Activated naive CD4-positive, alpha-beta T cell treated with Interleukin-2 at 50 U/mL for 16 hours (primary cell): ENCODE results near the gene TTC31.

Experiments
- DNase-seq: peaks from one replicate; pipeline ENCODE4 v3.0.0-alpha.2; 2020

Gene TTC31

DNA sequence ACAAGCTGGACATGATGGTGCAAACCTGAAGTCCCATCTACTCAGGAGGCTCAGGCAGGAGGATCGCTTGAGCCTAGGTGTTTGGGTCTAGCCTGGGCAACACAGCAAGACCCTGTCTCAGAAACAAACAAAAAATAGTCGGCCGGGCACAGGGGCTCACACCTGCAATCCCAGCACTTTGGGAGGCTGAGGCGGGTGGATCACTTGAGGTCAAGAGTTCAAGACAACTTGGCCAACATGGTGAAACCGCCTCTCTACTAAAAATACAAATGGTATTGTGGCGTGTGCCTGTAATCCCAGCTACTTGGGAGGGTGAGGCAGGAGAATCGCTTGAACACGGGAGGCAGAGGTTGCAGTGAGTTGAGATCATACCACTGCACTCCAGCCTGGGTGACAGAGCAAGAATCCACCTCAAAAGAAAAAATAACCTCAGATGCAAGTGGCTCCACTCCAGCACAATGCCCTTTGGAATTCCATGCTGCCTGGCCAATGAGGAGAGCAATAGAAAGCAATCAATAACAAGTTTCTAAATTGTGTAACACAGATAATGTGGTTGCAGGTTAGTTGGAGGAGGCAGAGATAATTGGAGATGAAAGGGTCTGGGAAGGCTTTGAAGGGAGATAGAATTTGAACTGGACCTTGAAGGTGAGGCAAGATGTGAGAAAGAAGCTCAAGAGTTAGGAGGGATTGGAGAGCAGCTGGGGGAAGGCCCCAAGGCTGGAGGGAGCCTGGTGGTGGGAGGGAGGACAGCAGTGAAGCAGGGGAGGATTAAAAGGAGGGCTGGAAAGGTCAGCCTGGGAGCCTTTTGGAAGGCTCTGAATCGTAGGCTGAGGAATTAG lies 6.0 kb downstream of the TTC31 start:
- DNase-seq: no peak

DNA sequence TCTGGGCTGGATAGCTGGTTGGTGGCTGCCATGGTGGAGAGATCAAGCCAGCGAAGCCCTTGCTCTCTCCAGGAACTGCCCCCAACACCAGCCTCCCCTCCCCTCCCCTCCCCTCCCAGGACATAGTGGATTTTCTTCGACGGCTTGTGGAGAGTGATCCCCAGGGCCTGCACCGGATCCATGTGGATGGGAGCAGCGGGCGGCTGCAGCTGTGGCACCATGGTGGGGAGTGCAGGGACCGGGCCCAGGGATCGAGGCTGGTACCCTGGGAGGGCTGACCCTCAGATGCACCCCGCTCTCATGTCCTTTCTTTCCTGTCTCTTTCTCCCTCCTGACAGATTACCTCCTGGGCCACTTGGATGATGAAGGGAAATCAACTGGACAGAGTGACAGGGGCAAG lies 7.0 kb downstream of the TTC31 start:
- no peak for DNase-seq

DNA sequence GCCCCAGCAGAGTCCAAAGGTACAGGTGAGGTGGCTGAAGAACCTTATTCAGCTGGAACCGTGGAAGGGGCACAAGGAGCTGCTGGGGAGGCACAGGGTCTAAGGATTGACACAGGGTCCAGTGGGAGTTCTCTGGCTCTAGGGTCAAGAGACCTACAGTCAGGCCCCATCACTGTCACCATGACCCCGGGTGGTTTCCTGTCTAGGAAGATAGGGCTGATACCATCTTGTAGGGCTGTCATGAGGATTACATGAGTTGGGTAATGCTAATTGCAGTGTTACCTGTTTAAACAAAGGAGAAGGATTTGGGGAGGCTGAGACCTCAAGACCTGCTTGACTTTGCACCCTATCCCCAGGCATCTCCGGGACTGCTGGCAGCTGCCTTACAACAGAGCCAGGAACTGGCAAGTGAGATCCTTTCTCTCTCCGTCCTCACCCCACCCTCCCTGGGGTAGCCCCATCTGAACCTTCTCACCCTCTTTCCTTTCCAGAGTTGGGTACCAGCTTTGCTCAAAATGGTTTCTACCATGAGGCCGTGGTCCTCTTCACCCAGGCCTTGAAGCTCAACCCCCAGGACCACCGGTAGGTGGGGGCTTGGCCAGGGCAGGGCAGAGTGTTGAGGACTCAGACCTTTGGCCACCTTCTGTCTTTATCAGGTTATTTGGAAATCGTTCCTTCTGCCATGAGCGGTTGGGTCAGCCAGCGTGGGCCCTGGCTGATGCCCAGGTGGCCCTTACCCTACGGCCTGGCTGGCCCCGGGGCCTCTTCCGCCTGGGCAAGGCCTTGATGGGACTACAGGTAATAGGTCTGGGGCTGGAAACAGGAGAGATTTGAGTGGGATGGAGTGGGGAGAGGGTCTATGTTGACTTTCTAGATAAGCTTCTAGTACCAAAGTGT lies 9.0 kb downstream of the TTC31 start:
- DNase-seq: no peak

DNA sequence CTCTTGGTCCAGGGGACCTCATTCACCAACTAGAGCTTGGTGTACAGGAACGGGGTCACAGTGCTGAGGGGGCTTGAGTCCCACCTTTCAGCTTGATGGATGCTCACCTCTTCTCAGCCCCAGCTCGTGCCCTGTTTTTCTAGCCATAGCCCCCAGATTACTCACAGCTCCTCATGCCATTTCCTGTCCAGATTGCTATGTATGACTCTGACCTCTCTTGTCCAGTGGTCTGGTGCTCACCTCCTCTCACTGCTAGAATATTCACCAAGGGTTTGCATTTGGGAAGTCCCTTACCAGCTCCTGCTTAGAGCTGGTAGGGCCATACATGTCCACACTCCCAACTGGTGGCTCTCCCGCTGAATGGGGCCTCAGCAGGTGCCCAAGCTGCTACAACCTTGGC lies 10.7 kb downstream of the TTC31 start:
- DNase-seq: no peak

DNA sequence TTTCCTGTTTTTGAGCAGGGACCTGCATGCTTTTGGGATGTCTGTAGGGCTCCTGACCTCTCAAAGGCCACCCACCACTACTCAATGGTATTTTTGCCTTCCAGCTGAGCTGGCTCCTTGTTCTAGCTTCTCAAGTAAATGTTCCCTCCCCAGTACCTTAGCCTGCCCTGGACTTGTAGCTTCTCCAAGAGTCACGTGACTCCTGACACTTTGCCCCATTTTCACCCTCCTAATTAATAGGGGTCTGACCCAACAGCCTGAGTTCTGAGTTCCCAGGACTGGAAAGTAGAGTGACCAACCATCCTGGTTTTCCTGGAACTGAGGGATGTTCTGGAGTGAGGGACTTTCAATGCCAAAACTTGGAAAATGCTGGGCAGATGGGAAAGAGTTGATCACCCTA lies 12.6 kb downstream of the TTC31 start:
- no peak for DNase-seq

DNA sequence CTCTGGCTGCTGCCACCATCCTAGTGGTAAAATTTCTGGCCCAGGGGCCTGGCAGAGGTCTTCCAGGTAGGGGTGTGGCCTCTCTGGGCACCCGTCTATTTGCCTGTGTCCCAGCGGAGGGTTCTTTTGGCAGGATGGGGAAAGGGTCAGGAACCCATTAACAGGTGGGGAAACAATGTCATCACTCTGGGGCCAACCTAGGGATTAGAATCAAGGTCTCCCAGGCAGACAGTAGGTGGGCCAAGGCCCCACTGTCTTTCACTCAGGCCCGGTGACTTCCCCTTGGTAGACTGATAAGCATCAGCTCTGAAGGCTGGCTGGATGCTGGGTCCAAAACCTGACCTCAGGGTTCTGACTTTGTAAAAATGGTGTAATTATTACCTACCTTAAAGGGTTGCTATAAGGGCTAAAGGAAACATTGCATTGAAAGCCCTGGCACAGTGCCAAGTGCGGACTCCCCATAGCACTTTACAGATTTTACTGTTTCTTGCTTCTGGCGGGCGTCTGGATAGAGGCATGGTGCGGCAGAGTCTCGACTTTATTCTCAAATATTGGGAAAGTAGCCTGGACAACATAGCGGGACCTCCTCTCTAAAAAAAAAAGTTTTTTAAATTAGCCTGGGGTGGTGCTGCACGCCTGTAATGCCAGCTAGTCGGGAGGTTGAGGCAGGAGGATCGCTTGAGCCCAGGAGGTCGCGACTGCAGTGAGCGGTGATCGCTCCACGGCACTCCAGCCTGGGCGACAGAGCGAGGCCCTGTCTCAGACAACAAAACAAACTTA lies 14.3 kb downstream of the TTC31 start:
- no peak for DNase-seq

DNA sequence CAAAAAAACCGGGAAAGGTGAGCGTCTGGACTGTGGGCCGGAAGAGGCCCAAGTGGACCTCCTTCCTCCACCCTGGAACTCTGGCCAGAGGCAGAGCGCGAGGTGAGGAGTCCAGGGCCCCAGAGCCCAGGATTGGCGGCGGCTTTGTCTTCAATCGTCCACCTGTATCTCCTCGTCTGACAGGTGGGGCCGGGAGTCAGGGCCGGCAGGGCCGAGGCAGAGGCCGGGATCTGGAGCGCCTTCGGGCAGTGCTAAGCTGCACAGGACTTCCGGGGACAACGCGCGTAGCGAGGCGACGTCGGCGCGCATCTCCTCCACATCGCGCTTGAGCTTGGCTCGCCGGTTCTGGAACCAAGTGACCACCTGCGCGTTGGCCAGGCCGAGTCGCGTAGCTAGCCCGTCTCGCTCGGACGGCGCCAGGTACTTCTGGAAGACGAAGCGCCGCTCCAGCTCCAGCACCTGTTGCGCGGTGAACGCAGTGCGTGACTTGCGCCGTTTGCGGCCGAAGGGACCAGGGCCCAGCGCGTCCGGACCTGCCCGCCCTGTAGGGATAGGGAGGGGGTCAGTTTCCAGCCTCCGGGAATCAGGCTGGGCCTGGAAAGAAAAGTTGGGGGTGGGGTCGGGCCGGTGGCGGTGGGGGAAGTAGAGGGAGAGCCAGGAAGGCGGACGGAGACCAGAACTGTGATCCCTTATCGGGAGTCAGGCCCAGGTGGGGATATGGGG lies 15.1 kb downstream of the TTC31 start:
- peak; percentile 24 for DNase-seq

DNA sequence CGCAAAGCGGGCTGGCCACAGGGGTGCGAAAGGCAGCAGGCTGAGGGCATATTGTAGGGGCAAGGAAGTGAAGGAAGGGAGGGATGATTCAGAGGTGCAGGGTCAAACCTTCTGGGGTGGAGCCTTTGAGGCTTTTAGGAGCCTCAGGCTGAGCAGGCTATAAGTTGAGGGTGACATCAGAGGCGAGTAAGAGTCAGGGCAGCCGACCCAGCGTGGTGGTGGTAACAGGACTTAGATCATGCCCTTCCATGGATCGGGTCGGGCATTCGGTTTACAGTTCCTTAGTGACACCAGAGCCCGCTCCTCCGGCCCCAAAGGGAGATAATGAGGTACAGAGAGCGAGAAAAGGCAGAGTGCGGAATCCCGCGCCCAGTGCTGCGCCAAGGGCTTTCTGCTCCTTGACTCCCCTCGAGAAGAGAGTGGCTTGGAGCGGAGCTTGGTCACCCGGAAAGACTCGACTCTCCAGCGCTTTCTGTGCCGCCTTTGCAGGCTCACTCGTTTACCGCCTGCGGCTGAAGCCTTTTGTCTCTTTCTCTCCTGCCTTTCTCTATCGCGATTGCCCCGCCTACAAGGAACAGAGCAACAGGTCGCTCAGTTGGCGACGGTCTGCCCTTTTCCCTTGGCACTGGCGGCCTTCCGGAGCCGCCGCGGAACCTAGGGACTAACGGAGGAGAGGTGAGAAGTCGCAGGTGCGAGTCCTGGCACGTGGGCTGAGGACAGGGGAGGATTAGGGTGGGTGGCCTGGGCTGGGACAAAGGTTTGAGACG lies 15.8 kb downstream of the TTC31 start:
- no peak for DNase-seq

DNA sequence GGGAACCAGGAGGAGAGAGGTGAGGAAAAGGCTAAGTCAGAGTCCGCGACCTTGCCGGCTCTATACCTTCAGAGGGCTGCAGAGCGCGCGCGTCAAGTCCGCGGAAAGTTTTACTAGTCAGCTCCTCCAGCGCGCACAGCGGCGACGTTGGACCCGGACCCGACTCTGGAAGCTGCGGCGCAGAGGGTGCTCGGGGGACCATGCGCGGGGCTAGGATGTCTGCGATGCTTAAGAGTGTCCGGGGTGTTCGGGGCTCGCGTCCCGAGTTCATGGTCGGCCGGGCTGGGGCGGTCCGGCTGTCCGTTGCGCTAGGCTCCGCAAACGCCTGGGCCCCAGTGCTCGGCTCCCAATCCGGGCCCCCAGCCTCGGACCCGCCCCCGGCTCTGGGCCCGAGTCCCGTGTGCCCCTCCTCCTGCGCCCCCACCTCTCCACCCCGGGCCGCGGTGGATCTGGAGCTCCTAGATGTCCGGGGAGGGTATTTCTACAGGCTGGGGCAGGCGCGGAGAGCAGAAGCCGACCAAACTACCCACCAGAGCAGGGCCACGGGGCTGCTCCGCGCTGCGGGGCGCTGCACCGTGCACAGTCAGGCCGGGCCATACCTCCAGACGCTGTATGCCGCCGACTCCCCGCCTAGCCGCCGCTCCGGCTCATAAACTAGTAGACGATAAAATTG lies 16.5 kb downstream of the TTC31 start, which contains the start of gene LBX2:
Gene LBX2, minus strand, starts transcription at position 337 of the 673 bp plus-strand sequence. Its CDS starts 66 bp downstream, at position 271.
- DNase-seq: peak; percentile 33

DNA sequence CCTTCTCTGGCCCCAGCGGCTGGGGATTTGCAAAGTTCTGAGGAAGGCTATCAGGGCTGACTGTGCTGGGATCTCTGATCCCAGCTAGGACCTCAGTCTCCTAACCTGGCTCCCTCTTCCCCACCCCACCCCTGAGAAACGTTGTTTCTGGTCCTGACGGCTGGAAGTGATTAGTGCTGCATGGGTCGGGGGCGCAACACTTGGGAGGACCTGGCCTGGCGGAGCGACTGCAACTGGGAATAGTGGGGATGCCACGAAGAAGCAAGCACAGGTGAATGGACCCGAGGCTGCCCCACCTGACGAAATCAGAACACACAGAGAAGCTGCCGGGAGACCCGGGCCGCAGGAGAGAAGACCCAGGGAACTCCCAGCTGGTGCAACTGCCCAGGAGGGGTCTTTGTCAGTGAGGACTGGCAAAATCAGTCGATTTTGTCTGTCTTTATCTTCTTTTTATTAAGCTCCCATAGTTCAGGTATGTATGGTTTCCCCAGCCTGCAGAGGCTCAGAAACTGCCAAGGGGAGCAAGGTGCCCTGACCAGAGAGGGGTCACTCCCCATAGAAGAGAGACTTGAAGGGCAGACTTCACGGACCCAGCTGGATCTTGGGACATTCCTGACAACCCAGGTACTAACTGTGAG lies 17.2 kb downstream of the TTC31 start:
- no peak for DNase-seq

DNA sequence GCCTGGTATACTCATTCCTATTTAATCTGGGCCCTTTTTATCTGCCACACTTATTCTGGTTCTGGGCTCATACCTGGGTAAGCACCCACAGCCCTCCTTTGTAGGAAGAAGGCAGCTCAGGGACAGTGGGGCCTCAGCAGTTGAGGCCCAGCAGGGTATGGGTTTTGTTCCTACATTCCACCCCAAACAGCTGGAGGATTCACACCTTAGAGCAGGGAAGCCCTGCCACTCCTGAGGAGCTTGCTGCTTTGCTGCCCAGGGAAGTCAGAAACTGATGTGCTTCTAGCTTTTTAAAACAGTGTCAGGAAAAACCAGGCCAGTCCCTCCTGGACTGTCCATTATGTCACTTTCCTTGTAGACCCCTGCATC lies 17.7 kb downstream of the TTC31 start:
- DNase-seq: no peak

DNA sequence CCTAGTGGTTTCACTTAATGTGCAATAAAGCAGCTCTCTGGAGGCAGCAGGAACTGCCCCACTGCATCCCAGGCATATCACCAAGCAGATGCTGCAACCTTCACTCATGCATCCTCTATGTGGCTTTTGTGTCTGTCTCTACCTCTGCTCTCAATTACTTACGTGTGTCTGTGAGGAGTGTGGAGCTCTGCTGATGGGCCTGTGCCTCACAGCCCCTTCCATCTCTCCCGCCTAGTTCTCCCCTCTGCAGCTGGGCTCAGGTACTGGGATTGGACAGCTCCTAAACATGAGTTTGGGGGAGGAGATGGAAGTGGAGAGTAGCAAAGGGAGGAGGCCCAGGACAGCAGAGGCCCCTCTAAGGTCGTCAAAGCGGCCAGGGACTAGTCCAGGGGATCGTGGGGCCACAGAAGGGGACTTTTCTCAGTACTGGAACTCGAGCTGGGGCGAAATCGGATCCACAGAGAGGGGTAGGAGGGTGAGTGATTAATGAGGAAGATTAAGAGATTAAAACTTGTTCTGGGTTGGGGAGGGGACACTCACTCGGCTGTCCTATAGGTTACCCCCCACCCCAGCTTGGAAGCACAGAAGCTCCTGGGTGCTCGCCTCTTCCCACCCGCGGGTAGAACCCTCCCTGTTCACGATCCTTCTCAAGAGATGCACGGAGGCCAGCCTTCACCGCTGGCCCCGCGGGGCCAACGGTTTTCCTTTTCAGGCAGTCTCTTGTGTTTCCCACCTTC lies 18.6 kb downstream of the TTC31 start:
- DNase-seq: no peak

DNA sequence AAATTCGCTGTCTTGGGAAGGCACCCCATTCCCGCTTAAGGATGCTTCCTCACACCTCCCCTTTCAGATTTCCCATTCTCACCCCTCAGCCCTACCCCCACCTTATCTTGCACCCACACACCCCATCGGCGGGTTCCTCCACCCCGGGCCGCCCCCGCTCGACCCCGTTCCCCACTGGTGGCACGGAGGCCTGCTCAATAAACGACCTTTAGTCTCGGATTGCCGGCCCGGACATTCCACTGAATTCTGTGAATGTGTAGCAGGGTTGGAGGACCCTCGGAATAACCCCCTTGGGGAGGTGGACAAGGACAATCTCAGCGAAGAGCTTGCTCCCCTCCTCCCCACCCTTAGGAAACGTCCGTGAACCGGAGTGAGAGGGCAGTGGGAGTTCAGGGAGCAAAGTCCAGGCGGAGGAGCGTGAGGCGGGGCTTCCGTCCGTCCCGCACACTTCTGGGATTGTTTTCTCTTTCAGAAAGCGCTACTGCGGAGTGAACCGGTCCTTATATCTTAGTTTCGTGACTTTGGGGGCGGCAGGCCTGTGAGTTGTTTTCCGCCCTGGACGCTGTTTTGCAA lies 19.4 kb downstream of the TTC31 start:
- DNase-seq: no peak

DNA sequence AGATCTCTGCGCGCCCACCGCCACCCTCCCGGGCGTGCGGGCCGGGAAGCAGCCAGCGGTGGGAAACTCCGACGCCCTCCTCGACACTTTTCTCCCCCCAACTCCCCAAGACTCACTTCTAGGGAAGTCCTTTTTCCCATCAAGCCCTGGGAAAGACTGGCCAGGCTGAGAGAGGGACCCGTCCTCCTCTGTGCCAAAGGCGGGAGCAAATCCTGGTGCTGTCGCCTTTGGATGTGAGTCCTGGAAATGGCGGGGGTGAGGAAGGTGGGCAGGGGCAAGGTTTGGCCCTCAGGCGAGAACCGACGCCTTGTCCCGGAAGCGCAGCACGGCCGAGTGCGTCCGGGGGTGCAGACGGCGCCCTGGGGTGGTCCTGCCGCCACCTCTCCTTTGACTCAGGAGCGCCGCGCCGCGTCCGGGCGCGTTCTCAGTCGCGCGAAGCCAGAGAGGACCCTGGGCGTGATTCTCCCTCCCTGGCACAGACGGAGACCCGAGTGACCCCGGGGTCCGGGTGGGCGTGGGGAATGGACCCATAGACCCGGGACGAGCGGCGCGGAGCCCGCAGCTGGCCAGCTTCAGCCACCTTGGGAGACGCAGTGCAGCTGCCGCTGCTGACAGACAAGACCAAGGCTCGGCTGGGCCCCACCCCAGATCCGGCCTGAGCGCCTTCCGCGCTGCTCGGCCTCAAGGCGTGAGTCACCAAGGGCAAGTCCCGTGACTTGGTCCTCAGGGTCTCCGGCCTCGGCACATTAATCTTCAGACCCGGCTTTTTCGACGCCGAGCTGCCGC lies 20.0 kb downstream of the TTC31 start:
- peak; percentile 43 for DNase-seq

DNA sequence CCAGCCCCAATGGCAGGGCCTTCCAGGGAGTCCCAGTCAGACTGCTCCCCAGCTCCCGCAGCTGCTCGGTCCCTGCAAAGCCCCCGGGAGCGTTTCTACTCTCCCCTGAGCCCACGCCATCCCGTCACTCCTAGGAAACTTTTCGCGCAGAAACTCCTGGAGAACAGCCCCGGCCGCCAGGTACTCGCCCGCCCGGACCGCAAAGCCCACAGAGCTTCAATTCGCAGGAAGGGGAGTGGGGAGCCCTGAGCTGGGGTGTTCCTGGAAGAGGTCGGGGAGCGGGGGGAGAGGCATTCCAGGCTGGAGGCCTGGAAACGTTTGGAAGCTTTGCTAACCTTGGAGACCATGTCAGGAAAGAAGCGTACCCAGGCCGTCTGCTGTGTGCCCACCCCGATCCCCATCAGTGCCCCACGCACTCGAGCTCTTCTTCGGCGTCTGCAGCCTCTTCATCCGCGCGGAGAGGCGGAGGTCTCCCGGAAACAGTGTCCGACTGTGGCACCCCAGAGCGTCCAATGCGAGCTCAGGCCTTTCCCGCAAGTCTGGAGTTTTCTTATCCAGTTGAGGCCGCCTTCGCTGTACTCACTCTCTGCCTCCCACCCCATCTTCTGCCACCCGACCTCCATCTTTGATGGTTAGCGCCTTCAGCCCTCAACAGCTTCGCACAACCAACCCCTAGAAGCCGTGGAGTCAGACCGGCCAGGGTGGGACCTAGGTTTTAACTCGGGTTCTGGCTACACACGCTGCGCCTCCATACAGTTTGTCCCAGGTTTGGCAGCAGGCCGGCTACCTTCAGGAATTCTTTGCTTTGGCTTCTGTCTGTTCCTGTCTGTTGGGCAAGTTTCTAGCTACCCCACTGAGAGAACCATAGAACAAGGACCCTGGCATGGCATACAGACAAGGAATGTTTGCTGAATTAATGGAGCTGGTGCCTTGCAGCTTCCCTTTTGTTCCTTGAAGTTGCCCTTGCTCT lies 20.9 kb downstream of the TTC31 start:
- DNase-seq: no peak

DNA sequence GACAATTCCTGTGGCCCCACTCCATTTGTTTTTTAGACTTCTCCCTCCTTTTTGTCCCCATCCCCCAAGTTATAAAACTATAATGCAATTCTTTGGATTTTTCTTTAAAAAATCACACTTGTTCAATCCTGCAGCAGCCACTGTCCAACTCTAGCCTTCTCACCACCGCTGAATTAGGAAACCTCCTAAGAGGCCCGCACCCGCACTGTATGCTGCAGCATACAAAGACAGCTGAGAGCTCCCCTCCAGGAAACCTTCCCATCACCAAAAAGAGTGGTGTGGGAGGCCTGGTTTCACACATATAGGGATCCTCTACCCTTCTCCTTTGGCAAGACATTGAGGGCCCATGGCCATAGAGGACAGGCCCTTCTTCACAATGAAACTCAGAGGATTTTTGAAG lies 21.7 kb downstream of the TTC31 start:
- no peak for DNase-seq
